Measurements from ENCODE around the gene GCNA. TPM values are rescaled to one million over a fixed set of nuclear protein-coding genes. Genes with fewer than 3 reads are reported as not detected.
"Not testable (repeated sequence)": the region's sequence is repeated elsewhere in the genome, so short reads cannot be mapped to it uniquely, and the experiment has no call there.

Gene GCNA
- total RNA-seq, 1 donor from 2014 or later: 1.3 TPM

DNA sequence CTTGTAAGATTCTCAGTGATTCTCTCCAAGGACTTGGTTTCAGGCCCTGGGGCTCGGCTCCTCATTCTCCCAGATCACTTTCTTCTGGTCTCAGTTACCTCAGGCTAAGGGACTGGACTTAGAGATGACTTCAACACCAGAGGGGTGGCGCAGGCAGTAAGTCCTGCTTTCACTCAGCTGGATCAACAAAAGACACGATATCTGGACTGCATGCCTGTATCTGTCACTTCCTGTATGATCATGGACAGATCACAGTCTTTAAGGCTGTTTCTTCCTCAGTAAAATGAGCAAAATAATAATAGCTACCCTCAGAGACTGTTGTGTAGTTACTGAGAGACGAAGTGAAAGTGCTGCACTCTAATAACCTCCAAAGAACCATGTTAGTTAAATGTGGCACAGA lies 59.6 kb downstream of the GCNA start:
- no peak for DNase-seq (ENCODE audit: low spot score)

DNA sequence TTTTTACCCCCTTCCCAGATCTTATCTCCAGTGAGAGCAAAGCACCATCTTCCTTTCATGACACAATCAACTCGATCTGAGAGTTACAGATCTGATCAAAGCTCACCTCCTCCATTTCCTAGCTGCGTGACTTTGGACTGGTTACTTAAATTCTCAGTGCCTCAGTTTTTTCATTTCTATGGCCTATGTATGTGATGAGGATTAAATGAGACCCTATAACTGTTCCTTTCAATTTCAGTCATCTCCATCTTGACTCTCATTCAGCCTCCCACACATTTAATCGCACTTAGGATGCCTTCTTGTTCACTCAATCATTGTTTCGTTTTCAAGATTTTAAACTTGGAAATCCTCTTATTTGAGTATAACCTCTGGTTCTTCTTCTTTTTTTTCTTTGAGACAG lies 60.2 kb downstream of the GCNA start:
- no peak for DNase-seq (ENCODE audit: low spot score)

- no peak for DNase-seq (ENCODE audit: low spot score)
These were observed 61.8 kb downstream of the GCNA start for GRCh38 chrX:71640002-71640401.

GRCh38 chrX:71644406-71644805 lies 66.2 kb downstream of the GCNA start:
- DNase-seq (ENCODE audit: low spot score): not testable (repeated sequence)

- DNase-seq (ENCODE audit: low spot score): no peak
These were observed 72.2 kb downstream of the GCNA start for GRCh38 chrX:71650333-71650969.

- no peak for DNase-seq (ENCODE audit: low spot score)
These were observed 74.2 kb downstream of the GCNA start for GRCh38 chrX:71652405-71652804.

DNA sequence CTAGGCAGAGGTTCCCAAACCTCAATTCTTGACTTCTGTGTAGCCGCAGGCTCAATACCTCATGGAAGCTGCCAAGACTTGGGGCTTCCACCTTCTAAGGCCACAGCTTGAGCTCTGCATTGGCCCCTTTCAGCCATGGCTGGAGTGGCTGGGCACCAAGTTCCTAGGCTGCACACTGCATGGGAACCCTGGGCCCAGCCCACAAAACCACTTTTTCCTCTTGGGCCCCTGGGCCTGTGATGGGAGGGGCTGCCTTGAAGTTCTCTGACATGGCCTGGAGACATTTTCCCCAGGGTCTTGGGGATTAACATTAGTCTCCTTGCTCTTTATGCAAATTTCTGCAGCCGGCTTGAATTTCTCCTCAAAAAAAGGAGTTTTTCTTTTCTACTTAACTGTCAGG lies 75.1 kb downstream of the GCNA start:
- no peak for DNase-seq (ENCODE audit: low spot score)

- no peak for DNase-seq (ENCODE audit: low spot score)
These were observed 79.0 kb downstream of the GCNA start for GRCh38 chrX:71657267-71657666.

GRCh38 chrX:71659342-71659741 lies 81.1 kb downstream of the GCNA start:
- no peak for DNase-seq (ENCODE audit: low spot score)

DNA sequence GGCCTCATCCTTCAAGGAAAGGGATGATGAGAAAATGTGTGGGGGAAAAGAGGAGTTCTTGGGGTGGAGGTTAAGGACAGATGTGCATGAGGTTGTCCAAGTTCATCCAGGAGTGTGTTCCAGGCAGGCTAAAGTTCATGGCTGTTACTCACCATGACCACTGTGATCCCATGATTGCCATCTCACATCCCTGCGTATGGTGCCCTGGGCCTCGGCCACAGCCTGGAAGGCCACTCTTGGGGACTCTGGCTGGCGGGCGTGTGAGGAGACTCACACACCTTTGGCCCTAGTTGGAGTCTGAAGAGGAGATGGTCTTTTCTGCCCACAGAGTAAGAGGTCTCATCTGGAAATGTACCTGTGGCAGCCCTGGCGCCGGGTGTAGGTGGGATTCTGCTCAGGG lies 81.7 kb downstream of the GCNA start:
- no peak for DNase-seq (ENCODE audit: low spot score)

DNA sequence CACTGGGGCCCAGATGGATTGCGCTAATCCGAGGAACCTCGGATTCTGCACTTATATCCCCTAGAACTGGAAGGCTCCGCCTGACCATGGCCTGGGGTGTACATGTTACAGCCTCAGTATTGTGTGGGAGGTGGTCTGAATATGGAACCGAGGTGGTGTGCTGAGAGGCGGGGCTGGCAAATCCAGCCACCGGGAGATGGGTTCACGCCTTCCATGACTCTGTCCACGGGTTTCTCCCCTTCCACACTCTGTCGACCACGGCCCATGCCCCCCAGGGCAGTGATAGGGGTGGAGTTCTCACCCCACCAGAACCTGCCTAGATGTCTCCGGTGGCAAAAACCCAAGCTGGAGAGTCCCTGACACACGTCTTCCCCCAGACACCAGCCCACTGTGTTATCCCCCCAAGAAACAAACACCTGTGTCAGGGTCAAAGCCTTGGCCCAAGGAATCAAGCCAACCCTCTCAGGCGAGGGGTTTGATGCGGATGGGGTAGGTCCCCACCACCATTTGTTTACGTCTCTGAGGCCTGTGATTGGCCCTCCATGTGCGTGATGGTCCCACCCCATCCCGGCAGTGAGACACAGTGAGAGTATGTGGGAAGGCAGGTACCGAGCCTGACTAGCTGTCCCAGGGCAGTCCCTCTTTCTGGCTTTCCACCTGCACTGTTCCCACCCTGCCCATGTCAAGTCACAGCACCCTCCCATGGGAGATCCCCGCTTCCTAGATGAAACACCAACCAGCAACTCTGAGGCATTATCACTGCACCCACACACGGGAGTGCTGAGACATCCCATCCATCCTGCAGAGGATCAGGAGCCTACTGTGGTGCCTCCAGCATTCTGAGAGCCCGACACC lies 82.6 kb downstream of the GCNA start:
- DNase-seq (ENCODE audit: low spot score): peak; percentile 75

- no peak for DNase-seq (ENCODE audit: low spot score)
These were observed 83.7 kb downstream of the GCNA start for GRCh38 chrX:71661919-71662318.

- not testable (repeated sequence) for DNase-seq (ENCODE audit: low spot score)
These were observed 84.4 kb downstream of the GCNA start for GRCh38 chrX:71662654-71663053.

Other genes starting within 250 kb of the GCNA start
- 36.9 TPM for gene TAF1, start 212.1 kb upstream of the GCNA start, total RNA-seq
- gene OGT, start 45.3 kb upstream of the GCNA start, total RNA-seq: 99.4 TPM
- 0.22 TPM for gene CXCR3, start 40.1 kb downstream of the GCNA start, total RNA-seq
- gene CXorf49, start 139.8 kb downstream of the GCNA start, total RNA-seq: not detected
- gene CXorf49B, start 184.9 kb downstream of the GCNA start, total RNA-seq: not detected